Fibroblast of gingiva (primary cell): ENCODE data around the gene IQSEC1.

ENCODE experiments used
- DNase-seq: peaks from one replicate; pipeline ENCODE4 v3.0.0-alpha.2; 2011; ENCODE audit warnings: low read depth

The IQSEC1 gene

DNA sequence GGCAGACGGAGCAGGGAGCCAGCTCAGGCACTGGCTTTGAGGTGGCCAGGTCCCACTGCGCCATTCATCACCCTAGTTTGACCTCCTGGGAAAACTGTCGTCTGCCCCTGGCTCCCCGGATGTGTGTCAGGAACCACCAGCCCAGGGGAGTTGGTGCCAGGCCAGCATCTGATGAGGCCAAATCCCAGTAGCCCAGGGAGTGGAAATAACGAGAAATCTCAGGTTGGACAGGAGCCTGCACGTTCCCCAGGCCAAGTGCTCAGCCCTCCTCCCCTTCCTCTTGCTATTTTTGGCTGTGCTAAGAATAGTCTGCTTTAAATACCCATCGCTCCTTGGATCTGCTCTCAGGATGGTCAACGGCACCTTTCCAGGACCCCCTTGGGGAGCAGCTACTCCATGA, 138.8 kb downstream of the IQSEC1 start:
- peak; percentile 62 for DNase-seq

DNA sequence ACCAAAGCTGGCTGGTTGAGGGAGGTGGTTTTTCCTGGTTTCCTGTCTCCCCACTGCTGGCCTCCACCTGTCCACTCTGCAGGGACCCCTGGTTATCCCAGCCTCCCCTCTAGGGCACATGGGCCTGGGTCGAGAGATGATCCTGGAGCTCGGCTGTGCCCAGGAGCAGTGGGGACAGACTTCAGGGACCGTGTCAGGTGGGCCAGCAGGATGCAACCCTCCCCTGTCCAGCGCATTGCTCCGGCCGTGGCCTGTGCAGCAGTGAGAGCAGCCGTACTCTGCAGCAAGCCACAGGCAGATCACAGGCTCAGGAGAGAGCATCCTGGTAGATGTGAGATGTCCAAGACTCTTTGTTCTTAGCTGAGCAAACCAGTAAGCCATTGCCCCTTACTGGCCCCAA, 139.3 kb downstream of the IQSEC1 start:
- DNase-seq, result no peak

DNA sequence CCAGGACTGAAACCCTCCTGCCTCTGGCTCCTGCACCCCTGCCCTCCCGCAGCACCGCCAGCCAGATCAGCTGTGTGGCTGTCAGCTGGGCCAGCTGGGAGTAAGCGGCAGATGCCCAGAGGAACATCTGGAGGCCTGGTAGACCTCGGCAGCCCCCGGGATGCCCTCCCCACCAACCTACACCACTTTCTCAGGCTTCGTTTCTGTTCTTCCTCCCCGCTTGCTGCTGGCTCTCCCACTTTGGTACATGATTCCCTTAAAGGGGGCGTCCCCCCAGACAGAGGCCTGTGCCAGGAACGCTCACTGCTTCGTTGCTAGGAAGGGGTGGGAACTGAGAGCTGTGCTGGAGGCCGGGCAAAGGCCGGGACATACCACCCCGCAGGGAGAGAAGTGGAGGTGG, 140.5 kb downstream of the IQSEC1 start:
- no peak for DNase-seq

DNA sequence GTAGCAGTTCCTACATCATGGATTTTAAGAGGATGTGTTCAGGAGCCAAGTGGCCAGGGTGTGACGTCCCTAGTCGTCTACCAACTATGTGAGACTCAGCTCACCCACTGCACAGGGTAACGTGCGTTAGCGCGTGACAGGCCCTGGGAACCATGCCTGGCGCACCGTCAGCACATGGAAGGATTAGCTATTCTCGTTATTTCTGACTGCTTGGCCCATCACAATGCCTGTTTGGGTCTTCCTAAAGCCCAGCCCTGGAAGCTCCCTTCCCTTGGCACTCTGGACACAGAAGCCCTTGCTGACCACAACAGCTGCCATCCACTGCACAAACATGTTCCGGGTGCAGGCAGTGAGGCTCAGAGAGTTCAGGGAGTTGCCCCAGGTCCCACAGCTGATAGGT, 140.9 kb downstream of the IQSEC1 start:
- no peak for DNase-seq

DNA sequence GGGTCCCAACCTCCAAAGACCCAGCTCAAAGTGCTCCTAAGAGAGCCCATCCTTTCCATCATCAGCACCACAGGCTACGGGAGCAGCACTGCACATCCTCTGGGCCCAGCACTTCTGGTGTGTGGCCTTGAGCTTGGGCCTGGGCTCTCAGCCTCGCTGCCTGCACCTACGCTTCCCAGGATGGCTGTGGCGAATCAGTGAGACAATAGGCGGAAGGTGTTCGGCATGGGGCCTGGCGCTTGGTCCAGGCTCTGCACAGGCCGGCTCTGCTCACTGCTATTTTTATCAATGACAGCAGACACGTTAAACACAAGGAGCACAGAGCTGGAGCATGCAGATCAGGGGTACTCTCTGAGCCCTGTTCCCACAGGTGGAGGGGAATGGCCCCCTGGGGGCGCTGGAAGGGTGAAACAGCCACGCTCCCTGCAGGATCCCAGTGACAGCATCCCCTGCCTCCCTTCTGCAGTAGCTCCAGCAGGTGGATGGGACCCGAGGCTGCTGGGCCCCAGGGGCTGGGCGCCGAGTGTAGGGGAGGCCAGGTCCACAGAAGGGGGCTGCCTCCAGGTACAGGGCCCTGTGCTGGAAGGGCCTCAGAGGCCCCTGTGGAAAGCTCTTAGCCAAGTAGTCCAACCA, 141.8 kb downstream of the IQSEC1 start:
- no peak for DNase-seq

DNA sequence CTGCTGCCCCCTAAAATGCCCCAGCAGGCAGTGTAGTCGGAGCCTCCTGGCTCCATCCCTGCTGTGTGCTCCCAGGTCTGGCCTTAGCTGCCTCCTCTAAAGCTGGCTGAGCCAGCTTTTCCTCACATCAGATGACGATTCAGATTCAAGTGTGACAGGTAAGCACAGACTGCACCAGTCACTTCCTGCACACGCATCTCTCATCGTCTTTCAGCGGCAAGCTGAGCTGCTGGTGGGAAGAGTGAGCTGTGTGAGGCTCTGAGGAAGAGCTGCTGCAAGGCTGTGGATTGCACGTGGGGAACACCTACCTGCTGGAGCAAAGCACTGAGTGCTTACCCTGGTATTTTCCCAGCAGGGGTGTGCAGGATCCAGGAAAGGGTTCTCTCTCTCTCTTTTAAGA, 143.4 kb downstream of the IQSEC1 start:
- DNase-seq, result no peak

DNA sequence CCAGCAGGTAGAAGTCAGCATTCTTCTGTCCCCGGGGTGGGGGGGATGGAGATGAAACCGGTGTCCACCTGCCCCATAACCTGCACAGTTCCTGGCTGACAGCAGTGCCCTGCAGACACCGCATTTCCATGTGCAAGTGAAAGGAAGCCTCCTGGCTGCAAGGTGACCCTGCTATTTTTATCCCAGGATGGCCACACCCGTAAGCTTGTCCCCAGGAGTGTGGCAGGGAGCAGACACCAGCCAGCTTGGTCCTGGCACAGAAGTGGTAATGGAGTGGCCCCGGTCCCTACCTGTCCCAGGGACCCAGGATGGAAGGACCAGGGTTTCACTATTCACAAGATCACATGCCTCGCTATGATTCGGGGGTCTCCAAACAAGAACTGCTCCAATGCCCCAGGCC, 146.6 kb downstream of the IQSEC1 start:
- DNase-seq, result no peak

DNA sequence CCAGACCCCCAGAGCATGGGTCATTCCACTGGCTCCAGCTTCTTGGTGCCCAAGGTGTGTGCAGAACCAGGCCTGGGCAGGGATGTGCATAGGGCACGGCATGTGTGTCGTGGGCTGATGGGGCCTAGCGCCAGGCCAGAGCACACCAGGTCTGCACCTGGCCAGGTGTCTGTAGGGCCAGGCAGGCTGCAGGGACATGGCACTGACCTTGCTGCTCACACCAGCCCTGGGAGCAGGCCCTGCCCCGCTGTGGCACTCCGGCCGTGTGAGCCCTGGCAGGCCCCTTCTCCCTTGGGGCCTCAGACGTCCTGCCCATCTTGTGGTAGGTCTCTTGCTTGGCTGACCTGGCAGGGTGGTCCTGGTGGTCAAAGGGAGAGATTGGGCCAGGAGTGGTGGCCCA, 147.6 kb downstream of the IQSEC1 start:
- DNase-seq, result no peak

DNA sequence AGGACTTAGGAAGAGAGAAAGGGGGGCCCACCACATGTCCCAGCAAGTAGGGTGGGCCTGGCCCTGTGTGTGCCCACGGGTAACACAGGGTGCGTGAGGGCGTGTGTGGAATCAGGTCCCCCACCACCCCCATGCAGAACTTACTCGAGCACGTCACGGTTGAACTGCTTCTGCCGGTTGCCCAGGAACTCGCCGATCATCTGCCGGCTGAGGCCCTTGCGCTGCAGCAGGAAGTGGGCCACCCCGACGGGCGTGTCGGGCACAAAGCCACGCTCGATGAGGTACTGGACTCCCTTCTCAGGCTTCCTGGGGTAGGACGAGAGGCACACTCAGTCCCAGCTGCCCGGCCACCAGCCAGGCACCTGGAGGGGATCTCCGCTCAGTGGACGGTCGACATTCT, 148.8 kb downstream of the IQSEC1 start:
- DNase-seq, result no peak

DNA sequence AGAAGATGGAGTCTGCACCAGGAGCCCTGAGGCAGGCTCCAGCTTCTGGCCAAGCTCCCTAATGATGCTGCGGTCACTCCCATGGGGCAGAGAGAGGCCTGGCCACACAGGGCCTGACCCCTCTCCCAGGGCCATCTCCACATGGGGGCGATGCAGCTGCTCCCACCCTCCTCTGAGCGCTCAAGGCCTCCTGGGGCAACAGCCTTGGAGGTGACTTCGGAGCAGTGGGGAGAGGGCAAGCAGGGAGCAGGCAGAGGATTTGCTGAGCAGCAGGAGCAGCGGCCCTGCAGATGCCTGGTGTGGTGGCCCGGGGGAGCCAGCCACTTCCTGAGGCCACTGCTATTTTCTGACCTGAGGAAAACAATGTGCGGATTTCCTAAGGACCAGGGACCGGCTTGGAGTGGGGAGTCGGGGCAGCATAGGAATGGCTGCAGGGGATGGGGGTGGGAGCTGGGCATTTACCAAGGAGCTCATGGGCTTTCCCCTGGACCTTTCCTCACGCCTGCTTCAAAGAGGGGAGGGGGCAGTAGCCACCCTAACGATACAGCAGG, 150.3 kb downstream of the IQSEC1 start:
- no peak for DNase-seq

DNA sequence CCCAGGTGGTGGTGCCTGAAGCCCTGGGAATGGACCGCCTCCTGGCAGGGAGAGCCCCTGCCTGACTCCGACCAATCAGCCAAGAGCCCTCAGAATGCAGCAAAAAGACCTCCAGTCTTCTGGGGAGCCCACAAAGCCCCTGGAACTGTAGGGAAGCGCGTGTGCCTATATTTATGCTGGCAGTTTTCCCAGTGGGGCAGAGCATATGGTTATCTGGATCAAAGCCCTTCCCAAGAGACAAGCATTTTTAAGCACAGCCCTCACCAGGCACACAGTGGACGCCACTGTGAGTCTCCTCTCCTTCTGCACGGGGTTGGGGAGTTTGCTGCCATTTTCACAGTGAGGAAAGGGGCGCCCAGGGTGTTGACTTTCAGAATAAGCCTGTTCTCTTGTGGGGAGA, 150.9 kb downstream of the IQSEC1 start:
- DNase-seq, result no peak

DNA sequence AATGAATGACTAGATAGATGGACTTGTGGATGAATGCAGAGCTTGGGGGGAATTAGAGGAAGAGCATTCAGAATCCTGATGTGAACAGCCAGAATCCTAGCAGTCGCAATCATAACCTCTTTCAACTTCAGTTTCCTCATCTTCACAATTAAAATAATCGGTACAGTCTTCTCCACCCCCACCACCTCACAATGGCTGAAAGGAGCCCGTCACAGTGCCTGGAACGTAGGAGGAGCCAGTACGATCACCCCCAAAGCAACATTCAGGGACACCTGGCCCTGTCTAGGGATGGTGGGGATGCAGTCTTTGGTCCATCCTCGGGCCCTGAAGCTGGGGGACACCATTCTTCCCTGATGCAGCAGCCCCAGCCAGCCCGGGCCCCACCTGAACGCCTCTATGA, 151.5 kb downstream of the IQSEC1 start:
- no peak for DNase-seq

DNA sequence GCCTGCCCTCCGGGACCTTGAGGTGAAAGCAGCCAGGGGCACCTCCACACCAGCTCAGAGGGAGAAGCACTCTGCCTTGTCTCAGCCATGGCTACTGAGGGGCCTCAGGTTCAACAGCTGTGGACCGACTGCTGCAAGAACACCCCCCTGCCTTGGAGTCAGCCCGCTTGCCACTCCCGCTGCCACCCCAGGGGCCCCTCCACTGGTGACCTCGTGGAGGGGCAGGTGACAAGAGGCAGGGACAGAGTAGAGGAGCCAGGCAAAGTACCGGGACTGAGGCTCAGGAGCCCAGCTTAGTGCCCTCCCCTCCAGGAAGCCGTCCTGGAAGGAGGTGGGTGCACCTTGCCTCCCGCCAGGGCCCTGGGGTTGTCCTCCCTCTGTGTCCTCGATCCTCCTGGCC, 152.3 kb downstream of the IQSEC1 start:
- DNase-seq, result no peak

DNA sequence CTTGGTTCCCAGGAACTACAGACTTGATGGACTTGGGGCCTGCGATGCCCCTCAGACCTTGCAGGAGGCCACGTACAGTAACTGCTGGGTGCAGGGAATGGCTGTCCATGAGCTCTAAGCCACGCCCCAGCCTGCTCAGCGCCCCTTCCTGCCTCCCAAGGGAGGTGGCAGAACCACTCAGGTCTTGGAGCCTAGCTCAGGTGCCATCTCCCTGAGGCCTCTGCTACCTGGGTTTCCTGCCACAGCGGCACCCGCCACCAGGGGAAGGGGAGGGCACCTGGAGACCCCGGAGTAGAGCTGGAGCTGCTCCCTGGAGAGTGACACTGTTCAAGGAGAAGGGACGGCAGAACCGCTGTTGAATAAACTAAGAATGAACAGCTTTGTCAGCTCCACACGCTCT, 154.0 kb downstream of the IQSEC1 start:
- no peak for DNase-seq

DNA sequence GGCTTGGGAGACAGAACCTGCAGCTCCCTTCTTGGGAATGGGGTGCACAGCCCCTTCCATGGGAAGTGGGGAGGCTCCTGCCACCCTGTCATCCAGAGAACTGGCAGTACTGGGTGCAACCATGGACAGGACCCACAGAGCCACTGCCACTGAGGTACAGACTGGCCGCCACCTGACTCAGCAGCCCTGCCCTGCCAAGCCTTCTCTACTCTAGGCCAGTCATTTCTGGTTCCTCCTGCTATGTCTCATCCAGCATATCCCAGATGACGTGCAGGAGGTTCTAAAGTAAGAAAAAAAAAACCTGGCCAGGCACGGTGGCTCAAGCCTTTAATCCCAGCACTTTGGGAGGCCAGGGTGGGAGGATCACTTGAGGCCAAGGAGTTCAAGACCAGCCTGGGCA, 155.0 kb downstream of the IQSEC1 start:
- DNase-seq, result no peak

DNA sequence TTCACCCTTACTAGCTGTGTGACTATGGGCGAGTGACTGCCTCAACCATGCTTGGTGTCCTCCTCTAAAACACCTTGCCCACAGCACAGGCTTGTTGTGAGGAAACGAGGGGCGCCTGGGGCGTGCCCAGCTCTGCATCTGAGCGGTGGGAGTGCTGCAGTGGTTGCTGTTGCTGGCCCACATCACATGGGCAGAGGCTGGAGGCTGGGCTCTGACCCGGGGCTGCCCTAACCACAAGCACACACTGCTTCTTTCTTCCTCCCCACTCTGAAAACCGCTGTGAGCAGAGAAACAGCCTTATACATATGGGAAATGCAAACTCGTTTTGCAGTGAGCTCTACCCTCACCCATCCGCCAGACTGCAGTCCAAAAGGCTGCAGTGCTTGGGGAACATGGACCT, 157.1 kb downstream of the IQSEC1 start:
- no peak for DNase-seq

DNA sequence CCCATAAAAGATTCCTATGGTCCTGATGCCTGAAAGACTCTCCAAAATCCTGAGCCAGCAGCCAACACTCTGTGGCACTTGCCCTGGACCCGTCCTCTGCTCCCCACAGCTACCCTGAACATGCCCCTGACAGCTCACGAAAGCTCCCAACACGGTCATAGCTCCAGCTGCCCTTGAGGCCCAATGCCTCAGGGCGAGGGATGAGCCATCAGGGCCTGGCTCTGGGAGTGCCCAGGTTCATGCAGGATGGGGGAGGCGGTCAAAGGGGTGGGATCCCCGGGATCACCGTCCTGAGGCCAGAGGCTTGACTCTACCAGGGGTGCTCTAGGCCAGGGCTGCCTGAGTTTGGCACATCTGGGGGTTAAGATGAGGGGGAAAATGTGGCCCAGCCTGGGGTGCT, 159.1 kb downstream of the IQSEC1 start:
- no peak for DNase-seq

DNA sequence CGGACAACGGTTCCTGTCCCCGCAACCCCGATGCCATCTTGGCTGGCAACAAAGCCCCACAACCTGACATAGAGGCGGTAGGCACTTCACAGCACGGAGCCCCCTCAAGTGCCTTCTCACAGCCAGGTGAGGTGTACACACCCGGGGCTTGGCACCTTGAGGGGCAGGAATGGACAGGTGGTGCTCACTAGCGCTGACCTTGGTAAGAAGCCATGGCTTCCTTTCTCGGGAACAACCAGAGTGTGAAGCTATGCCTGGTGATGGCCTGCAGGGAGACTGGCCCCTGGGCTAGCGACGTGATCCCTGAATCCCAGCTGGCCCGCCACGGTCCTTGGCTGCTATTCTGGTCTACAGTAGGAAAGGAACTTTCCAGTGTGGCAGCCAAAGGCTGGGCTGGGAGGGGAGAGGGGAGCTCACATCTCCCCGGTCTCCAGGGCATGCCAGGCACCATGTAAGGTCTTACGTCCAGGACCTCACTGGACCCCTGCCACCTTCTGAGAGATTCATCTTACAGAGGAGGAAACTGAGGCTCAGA, 161.3 kb downstream of the IQSEC1 start:
- DNase-seq, result no peak

DNA sequence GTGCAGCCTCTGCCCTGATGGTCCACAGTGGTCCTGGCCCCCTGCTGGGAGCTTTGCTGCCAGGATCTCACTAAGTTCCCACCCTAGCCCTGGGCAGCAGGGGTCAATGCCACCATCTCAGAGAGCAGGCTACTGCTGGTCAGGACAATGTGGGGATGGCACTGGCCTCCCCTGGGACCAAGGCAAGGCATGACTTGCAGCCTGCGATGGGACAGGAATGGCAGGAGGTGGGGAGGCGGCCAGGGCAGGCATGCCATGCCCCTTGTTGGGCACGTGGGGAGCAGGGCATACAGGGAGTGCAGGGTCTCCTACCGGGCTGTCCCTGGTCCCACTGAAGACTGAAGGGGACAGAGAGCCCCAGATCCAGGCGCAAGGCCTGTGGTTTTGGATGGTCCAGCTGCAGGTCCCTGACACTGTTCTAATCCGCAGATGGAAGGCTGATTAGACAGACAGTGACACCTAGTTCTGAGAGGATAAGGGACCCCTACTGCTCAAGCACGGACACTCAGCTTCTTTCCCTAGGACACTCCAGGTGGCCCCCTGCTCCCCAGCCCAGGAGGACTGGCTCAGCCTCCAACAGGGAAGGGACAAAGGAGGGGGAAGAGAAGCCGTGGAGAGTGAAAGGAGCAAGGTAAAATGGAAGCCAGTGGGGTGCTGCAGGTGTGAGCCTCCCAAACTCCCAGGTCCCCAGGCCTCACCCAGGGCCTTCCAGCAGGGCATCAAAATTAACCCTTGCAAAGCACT, 162.7 kb downstream of the IQSEC1 start:
- no peak for DNase-seq

DNA sequence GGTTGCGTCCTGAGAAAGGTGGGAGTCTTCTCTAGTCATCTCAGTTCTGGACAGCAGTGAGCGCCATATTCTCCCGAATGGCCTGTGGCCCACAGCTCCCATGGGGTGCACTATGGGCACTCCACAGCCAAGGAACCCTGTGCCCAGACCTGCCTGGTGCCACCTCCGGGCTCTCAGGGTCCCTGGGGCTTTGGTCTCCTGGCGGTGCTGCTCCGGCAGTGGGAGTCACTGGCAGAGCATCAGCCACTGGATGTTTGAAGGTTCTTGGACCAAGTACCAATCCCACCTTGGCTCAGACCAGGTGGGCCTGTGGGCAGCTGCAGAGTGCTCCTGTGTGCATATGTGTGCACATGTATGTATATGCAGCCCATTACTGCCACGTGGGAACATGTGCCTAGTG, 163.5 kb downstream of the IQSEC1 start:
- no peak for DNase-seq

DNA sequence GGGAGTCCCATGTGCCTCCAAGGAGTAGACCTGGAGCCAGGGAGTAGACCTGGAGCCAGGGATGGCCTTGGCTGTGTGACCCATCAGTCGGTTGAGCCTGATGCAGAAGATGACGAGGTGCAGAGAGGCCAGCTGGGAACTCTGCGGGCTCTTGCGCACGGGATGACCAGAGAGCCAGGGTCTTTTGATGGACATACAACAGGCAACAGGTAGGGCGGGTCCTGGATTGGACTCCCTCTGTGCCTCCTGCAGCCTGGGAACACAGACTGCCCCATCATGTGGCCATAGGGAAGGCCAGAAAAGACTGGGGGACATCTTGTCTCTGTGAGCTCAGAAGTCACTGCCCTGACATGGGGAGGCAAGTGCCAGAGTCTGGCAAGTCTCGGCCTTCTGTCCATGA, 164.4 kb downstream of the IQSEC1 start:
- DNase-seq, result no peak

DNA sequence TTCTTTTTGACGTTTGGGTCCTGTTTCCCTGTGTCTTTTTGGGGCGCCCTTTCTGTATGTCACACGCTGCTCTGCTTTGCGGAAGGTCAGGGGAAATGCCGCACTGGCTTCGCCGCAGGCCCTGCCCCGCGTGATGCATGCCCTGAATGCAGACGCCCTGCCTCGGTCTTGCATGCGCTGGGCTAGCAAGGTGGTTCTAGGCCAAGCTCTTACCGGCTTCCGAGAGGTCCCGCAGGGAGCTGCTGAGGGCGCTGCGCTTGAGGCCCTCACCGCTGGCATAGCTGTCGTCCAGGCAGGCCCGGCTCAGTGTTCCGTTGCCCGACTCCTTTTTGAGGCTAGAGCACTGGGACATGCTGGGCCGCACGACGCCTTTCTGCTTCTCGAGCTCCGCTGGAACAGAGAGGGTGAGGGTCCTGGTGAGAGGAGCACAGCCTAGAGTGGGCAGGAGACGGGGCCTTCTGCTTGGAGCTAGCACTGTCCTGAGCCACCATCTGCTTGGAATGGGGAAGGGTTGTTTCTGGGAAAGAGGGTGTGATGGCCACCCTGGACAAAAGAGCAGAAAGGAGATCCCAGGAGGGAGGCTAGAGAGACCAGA, 165.0 kb downstream of the IQSEC1 start:
- DNase-seq, result no peak

DNA sequence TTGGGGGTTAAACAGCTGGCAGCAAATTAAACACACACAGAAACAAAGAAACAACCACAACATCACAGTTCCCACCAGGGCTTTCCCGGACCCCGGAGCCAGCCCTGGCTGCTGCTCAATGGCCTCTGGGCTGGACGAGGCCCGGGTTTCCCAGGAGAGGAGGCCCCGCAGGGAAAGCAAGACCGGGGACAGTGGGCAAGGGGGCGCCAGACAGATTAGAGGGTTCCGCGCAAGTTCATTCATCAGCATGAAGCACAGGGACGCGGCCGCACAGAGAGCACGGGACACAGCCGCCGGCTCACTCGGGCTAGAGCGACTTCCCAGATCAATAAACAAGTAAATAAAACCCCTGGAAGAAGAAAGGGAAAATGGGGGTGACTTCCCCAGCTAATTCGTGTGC, 165.5 kb downstream of the IQSEC1 start:
- no peak for DNase-seq
